B cell (primary cell): ENCODE data around the gene NFU1. TPM values are rescaled to one million over a fixed set of nuclear protein-coding genes. Genes with fewer than 3 reads are reported as not detected.

Experiments
- ATAC-seq: fragments of 200-7000 bp; cut with Tn5 transposase; one replicate; pipeline ENCODE4 v1.10.0; 2021; ENCODE audit warnings: low read depth, mild to moderate bottlenecking, moderate number of reproducible peaks, moderate library complexity
- CTCF ChIA-PET: fragments of 350-600 bp; sonication (Branson Sonifier 250); formaldehyde crosslinking; loops from one replicate; lab custom pipeline; 2021; ENCODE audit warnings: antibody characterized with exemption, inconsistent platforms; lab: Charles Lee
- POLR2A ChIA-PET: fragments of 350-600 bp; sonication (Branson Sonifier 250); formaldehyde crosslinking; loops from one replicate; lab custom pipeline; 2021; ENCODE audit warnings: antibody characterized with exemption; lab: Charles Lee
- DNase-seq: peaks from one replicate; pipeline ENCODE4 v3.0.0; 2013
- H2AFZ ChIP-seq: 2 replicates; pipeline ENCODE4 v1.6.1; 2012; ENCODE audit warnings: mild to moderate bottlenecking, low read depth, low read length; ENCODE audit not compliant: insufficient read depth, poor library complexity, severe bottlenecking
- H3K27ac ChIP-seq, 2 donors: 1 replicate in 1 of 2; 2 replicates in 1 of 2; pipeline ENCODE4 v1.5.1; 2012 to 2013; ENCODE audit warnings: low read length in 2 of 2, mild to moderate bottlenecking in 2 of 2, moderate library complexity in 1 of 2
- H3K27me3 ChIP-seq, 4 experiments: fragments of 200-600 bp in 1 of 4; sonication (generic) in 1 of 4; replicated peaks in 1 of 4; 1 replicate in 2 of 4; 2 replicates in 2 of 4; pipeline versions ENCODE4 v1.6.1 to v1.7.0; 2013 to 2016; ENCODE audit warnings: low read length in 3 of 4, mild to moderate bottlenecking in 2 of 4, mixed read lengths in 1 of 4, moderate library complexity in 1 of 4; ENCODE audit not compliant: insufficient read depth in 4 of 4, control insufficient read depth in 3 of 4; ENCODE audit errors: control extremely low read depth in 1 of 4
- H3K36me3 ChIP-seq, 2 experiments: replicated peaks in 1 of 2; 1 replicate in 1 of 2; 2 replicates in 1 of 2; pipeline versions ENCODE4 v1.6.1 to v1.7.1; 2013; ENCODE audit warnings: low read length in 1 of 2; ENCODE audit not compliant: insufficient read depth in 2 of 2, control insufficient read depth in 1 of 2; ENCODE audit errors: control extremely low read depth in 1 of 2, extremely low read depth in 1 of 2
- H3K4me1 ChIP-seq, 2 donors: fragments of 200-600 bp in 1 of 2; sonication (generic) in 1 of 2; 1 replicate in 1 of 2; 2 replicates in 1 of 2; pipeline versions ENCODE4 v1.5.1 to v1.6.1; 2013 to 2017; ENCODE audit warnings: low read length in 2 of 2; ENCODE audit not compliant: control insufficient read depth in 2 of 2, insufficient read depth in 2 of 2
- H3K4me2 ChIP-seq: replicated peaks from 2 replicates; pipeline ENCODE3; 2012; ENCODE audit warnings: mild to moderate bottlenecking, low read depth, low read length; ENCODE audit not compliant: poor library complexity, severe bottlenecking
- H3K4me3 ChIP-seq, 5 experiments: fragments of 200-600 bp in 1 of 5; sonication (generic) in 1 of 5; 1 replicate in 3 of 5; 2 replicates in 2 of 5; pipeline versions ENCODE4 v1.5.1 to v1.7.0; 2011 to 2016; ENCODE audit warnings: low read length in 4 of 5, mild to moderate bottlenecking in 4 of 5, low read depth in 2 of 5, control low read depth in 1 of 5, moderate library complexity in 1 of 5; ENCODE audit not compliant: insufficient read depth in 1 of 5; ENCODE audit errors: control extremely low read depth in 1 of 5, extremely low read depth in 1 of 5
- H3K79me2 ChIP-seq: fragments of 200-600 bp; sonication (generic); one replicate; pipeline ENCODE4 v1.6.0; 2016; ENCODE audit warnings: low read length; ENCODE audit not compliant: control insufficient read depth, insufficient read depth
- H3K9ac ChIP-seq: fragments of 200-600 bp; sonication (generic); 2 replicates; pipeline ENCODE4 v1.6.1; 2017; ENCODE audit warnings: mild to moderate bottlenecking, low read length, moderate library complexity
- H3K9me3 ChIP-seq, 3 donors: one replicate each; pipeline versions ENCODE4 v1.6.1 to v1.7.1; 2013; ENCODE audit warnings: low read length in 2 of 3; ENCODE audit not compliant: control insufficient read depth in 2 of 3, insufficient read depth in 1 of 3; ENCODE audit errors: control extremely low read depth in 1 of 3
- H4K20me1 ChIP-seq: 2 replicates; pipeline ENCODE4 v1.6.0; 2012; ENCODE audit warnings: mild to moderate bottlenecking, low read length; ENCODE audit not compliant: insufficient read depth, control insufficient read depth, poor library complexity, severe bottlenecking
- H3K27ac Mint-ChIP-seq: one replicate; pipeline ENCODE4 v1.8.0; 2021; ENCODE audit warnings: mixed read lengths
- H3K27me3 Mint-ChIP-seq: one replicate; pipeline ENCODE4 v1.8.0; 2021; ENCODE audit warnings: mixed read lengths
- H3K4me1 Mint-ChIP-seq: one replicate; pipeline ENCODE4 v1.8.0; 2021; ENCODE audit warnings: mixed read lengths
- H3K4me3 Mint-ChIP-seq: one replicate; pipeline ENCODE4 v1.8.0; 2021; ENCODE audit warnings: mixed read lengths
- H3K9me3 Mint-ChIP-seq: one replicate; pipeline ENCODE4 v1.8.0; 2022; ENCODE audit warnings: mixed read lengths; ENCODE audit not compliant: insufficient read depth
- EZH2 ChIP-seq: IDR thresholded peaks from 2 replicates; pipeline ENCODE4 v1.6.1; 2012; ENCODE audit warnings: borderline replicate concordance, low read depth, mild to moderate bottlenecking, moderate library complexity, low read length; ENCODE audit not compliant: insufficient read depth, poor library complexity, severe bottlenecking
- WGBS: methylation state at CpG from one replicate; pipeline ENCODE4 v1.1.5; 2013; ENCODE audit warnings: missing lambda C conversion rate; ENCODE audit not compliant: insufficient coverage; 5-methylcytosine and 5-hydroxymethylcytosine counted together
- intact Hi-C: fragments of 100-400 bp; cut with micrococcal nuclease; formaldehyde crosslinking; loops from one replicate; pipeline ENCODE4 v1.10.0; 2022
- polyA plus RNA-seq: library from polyadenylated mRNA; depleted of rRNA; stranded (reverse); fragments of >200 nt; gene quantifications from 2 replicates; pipeline ENCODE4 v1.2.3, GENCODE V29; 2012
- total RNA-seq, 2 donors: library from RNA; stranded (reverse); fragments of 120-200 nt in 1 of 2; gene quantifications; 1 replicate in 1 of 2; 2 replicates in 1 of 2; pipeline versions ENCODE4 v1.2.3 to v1.2.4, GENCODE V29; 2013 to 2022
- TF ChIP-seq, protein P1 (sequence below): fragments of 200-600 bp; IDR thresholded peaks from one replicate; pipeline ENCODE4 v1.8.0; 2022; ENCODE audit warnings: antibody characterized with exemption, mild to moderate bottlenecking

NFU1 gene
- total and polyA plus RNA-seq, 2 donors (not counting 1 experiment from before 2014, with no cell fraction given) = 19.2 to 40.6 TPM

DNA sequence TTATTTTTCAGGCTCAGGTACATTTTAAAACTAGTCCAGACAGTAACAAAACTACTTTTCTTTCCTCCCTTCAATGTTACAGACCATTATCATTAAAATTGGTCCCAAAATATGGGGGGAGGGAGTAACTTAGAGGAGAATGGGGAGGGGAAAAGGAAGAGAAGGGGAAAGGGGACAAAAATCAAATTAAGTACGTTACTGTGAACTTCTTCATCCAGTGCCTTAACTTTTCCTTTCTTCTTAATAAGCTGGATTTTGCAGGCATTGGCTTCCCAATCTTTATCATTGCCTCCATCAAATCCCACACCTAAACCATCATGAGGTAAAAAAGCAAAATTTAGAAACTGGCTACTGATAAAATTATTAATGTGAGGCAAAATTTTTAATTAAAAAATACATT is 67.4 kb downstream of the NFU1 start:
- ChIA-PET CTCF (interaction anchor here (1.0 to 1.7 kb wide), 2 partner anchors 8 to 16 kb away, joined by 3 read pairs; no protein-coding TSS in a partner anchor), POLR2A (no interaction called here)
- Histone ChIP-seq H3K9me3 (no peaks in the 10 kb centered on the region), H3K4me3 (no peak overlapping the region), H3K79me2 (peaks cover 6% of the 10 kb centered on the region), H3K4me1 (no peaks in the 10 kb centered on the region), H3K36me3 (peaks cover 5 to 40% of the 10 kb centered on the region in 2 experiments), H3K4me2 (no peak overlapping the region), H3K27me3 (no peaks in the 10 kb centered on the region), H3K27ac (no peak overlapping the region), H3K9ac (no peak overlapping the region), H2AFZ (no peak overlapping the region), H4K20me1 (peaks cover 5% of the 10 kb centered on the region)
- DNase-seq (no peak), ATAC-seq (no peak)
- Mint-ChIP-seq H3K4me1 (peaks cover under 1% of the 10 kb centered on the region), H3K4me3 (no peak overlapping the region), H3K9me3 (no peaks in the 10 kb centered on the region), H3K27ac (peak overlapping the region; percentile 32), H3K27me3 (no peaks in the 10 kb centered on the region)
- TF ChIP-seq EZH2 = no peak
- TF ChIP-seq, protein P1, sequence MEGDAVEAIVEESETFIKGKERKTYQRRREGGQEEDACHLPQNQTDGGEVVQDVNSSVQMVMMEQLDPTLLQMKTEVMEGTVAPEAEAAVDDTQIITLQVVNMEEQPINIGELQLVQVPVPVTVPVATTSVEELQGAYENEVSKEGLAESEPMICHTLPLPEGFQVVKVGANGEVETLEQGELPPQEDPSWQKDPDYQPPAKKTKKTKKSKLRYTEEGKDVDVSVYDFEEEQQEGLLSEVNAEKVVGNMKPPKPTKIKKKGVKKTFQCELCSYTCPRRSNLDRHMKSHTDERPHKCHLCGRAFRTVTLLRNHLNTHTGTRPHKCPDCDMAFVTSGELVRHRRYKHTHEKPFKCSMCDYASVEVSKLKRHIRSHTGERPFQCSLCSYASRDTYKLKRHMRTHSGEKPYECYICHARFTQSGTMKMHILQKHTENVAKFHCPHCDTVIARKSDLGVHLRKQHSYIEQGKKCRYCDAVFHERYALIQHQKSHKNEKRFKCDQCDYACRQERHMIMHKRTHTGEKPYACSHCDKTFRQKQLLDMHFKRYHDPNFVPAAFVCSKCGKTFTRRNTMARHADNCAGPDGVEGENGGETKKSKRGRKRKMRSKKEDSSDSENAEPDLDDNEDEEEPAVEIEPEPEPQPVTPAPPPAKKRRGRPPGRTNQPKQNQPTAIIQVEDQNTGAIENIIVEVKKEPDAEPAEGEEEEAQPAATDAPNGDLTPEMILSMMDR = no peak
- intact Hi-C loops = no loop called here
- no CpG with 5 or more reads among the region's 1 CpG for WGBS

DNA sequence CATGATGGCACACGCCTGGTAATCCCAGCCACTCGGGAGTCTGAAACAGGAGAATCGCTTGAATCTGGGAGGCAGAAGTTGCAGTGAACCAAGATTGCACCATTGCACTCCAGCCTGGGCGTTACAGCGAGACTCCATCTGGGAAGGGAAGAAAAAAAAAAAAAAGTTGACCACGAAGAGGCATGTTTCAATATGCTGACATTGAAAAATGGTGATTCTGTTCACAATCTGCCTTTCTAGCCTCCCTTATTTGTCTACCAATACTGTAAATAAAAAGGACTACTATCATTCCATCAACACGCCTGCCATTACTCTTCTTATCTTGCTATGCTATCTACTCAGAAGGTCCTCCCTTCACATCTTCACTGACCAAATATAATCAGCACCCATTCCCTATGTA is 68.6 kb downstream of the NFU1 start:
- Histone ChIP-seq H3K27ac (no peak overlapping the region), H3K4me2 (no peak overlapping the region), H3K4me3 (no peak overlapping the region), H3K4me1 (no peaks in the 10 kb centered on the region), H3K9me3 (no peaks in the 10 kb centered on the region), H2AFZ (no peak overlapping the region), H3K27me3 (no peaks in the 10 kb centered on the region), H3K79me2 (no peaks in the 10 kb centered on the region), H4K20me1 (no peaks in the 10 kb centered on the region), H3K36me3 (peaks cover 5 to 41% of the 10 kb centered on the region in 2 experiments), H3K9ac (no peak overlapping the region)
- no peak overlapping the region for H3K4me3 Mint-ChIP-seq
- H3K27ac Mint-ChIP-seq = no peak overlapping the region
- 100% methylated on average over 4 of the region's 7 CpGs for WGBS
- intact Hi-C loops = no loop called here
- DNase-seq = no peak
- ChIA-PET POLR2A (no interaction called here), CTCF (no interaction called here)
- H3K4me1 Mint-ChIP-seq = no peaks in the 10 kb centered on the region
- H3K9me3 Mint-ChIP-seq = no peaks in the 10 kb centered on the region
- TF ChIP-seq EZH2 = no peak
- TF ChIP-seq, protein P1 = no peak
- ATAC-seq = no peak
- H3K27me3 Mint-ChIP-seq = no peaks in the 10 kb centered on the region
